GM18519 (cell line): ENCODE data around the gene CD9.

Experiments
- ATAC-seq: cut with Tn5 transposase; IDR thresholded peaks from one replicate; pipeline ENCODE4 v1.9.1; 2021; ENCODE audit warnings: mild to moderate bottlenecking, moderate library complexity; ENCODE audit not compliant: unreplicated experiment, low FRiP score

CD9 gene

DNA sequence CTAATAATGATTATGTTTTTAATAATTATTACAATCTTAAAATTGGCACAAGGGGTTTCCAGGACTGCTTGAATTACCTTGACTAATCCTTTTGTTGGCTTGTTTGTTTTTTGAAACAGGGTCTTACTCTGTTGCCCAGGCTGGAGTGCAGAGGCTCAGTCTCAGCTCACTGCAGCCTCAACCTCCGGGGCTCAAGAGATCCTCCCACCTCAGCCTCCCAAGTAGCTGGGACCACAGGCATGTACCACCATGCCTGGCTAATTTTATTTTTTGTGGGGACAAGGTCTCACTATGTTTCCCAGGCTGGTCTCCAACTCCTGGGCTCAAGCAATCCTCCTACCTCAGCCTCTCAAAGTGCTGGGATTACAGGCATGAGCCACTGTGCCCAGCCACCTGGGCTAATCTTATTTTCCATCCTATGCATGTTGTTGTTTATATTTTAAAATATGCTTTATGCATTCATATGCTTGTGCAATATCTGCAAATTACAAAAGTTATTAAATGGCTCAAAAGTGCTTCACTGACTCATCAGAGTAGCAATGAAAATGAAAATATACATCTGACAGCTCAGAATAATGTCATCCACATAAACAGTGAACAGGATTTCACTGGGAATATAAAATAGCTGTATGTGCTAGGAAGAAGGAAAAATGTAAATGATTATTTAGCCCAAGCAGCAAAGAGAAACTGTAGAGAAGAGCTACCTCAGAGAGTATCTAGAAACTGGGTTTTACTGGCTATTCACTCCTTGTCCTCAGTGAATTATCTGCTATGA is 85.5 kb downstream of the CD9 start:
- ATAC-seq: no peak
